ENCODE data around the gene SPECC1. TPM values are rescaled to one million over a fixed set of nuclear protein-coding genes. Genes with fewer than 3 reads are reported as not detected.

The SPECC1 gene
- total and polyA plus RNA-seq, 2 of the 13 experiments (the other 11 are each of a cell fraction or from before 2014, with no cell fraction given) = 2.3 to 6.9 TPM

GRCh38 chr17:19975601-19976000 lies 33.6 kb upstream of the SPECC1 start:
- intact Hi-C loops (cut with micrococcal nuclease; ENCODE audit: unreplicated experiment) = no loop called here
- H3K9me3 ChIP-seq (ENCODE audit: low read length) = no peaks in the 10 kb centered on the region
- 0 out of 6 replicates have a peak overlapping the region, but pooled peaks of 1 of the 3 experiments have one; percentile 31 for H3K4me3 ChIP-seq (replicated peaks in 1 of 3; ENCODE audit: insufficient read depth in 1 of 3, low read depth in 2 of 3, low read length in 3 of 3)
- FAIRE-seq (no peak), ATAC-seq (no peak), DNase-seq (ENCODE audit: low spot score) (no peak)
- H4K20me1 ChIP-seq (ENCODE audit: insufficient read depth, low read length) = no peaks in the 10 kb centered on the region; the same call in 1 of the 2 replicates
- TSS peak; percentile 43 for BruUV-seq (replicated peaks)
- H2AFZ ChIP-seq (ENCODE audit: low read length) = no peak overlapping the region
- H3K79me2 ChIP-seq (ENCODE audit: insufficient read depth, low read length) = peaks cover 54% of the 10 kb centered on the region
- ChIA-PET POLR2A (interaction anchor here (1.1 to 1.9 kb wide), 2 partner anchors 18 to 37 kb away, joined by 3 to 5 read pairs; no protein-coding TSS in a partner anchor), CTCF (ENCODE audit: low intra/inter-chr PET ratio, low total read pairs) (no interaction called here)
- H3K27ac ChIP-seq (ENCODE audit: extremely low read length, insufficient read depth, low read length) = no peak overlapping the region
- in situ Hi-C loops (cut with HindIII; ENCODE audit: extremely low pct_ligation_motif_present, low pct_unique_long_range_greater_than_20kb) = loop anchor here (25.0 kb wide), 1 partner anchor 337 kb away; no protein-coding TSS in a partner anchor
- peak; percentile 38 for TF ChIP-seq CEBPG (CRISPR knock-in tag; IDR thresholded peaks at IDR 0.05)
- TF ChIP-seq ARID4A (CRISPR knock-in tag; IDR thresholded peaks at IDR 0.05; ENCODE audit: borderline replicate concordance) = no peak
- peak; percentile 55 for TF ChIP-seq CEBPB (IDR thresholded peaks at IDR 0.05; ENCODE audit: borderline replicate concordance, low read depth, low read length)
- no peak for TF ChIP-seq WIZ (CRISPR knock-in tag; IDR thresholded peaks at IDR 0.05)
- TF ChIP-seq ZNF652 (CRISPR knock-in tag; IDR thresholded peaks at IDR 0.05; ENCODE audit: borderline replicate concordance, low read depth) = peak; percentile 56; the same call in 1 of the 2 replicates
- peak; percentile 39; the same call in 1 of the 2 replicates for TF ChIP-seq PATZ1 (CRISPR knock-in tag; IDR thresholded peaks at IDR 0.05)
- no peaks in the 10 kb centered on the region; a peak in 4 of 5 replicates for H3K36me3 ChIP-seq (replicated peaks in 1 of 2; ENCODE audit: control insufficient read depth in 1 of 2, insufficient read depth in 2 of 2, low read length in 2 of 2)
- no peaks in the 10 kb centered on the region; a peak in 1 of 5 replicates for H3K27me3 ChIP-seq (ENCODE audit: control insufficient read depth in 1 of 2, insufficient read depth in 2 of 2, low read length in 2 of 2)
- no peak overlapping the region for H3K9ac ChIP-seq (ENCODE audit: insufficient read depth, low read depth, low read length)
- H3K4me1 ChIP-seq (ENCODE audit: insufficient read depth, low read length) = peaks cover 28% of the 10 kb centered on the region
- WGBS (ENCODE audit: low lambda C conversion rate) = 64% methylated on average over 3 of the region's 3 CpGs
- peak overlapping the region; percentile 76 for H3K4me2 ChIP-seq (ENCODE audit: low read depth, low read length)
